HepG2 (cell line): ENCODE results near the gene ETFA. TPM values are rescaled to one million over a fixed set of nuclear protein-coding genes. Genes with fewer than 3 reads are reported as not detected.
A peak's percentile ranks its signal among the peaks of the same experiment; 100 is the strongest.

Experiments
- CCDC6 ChIP-seq: sonication (generic); formaldehyde crosslinking; IDR thresholded peaks from 2 replicates; pipeline ENCODE4 v1.8.1; 2022; ENCODE audit warnings: mild to moderate bottlenecking, missing genetic modification reagents, moderate library complexity
- FOSL1 ChIP-seq: sonication (generic); formaldehyde crosslinking; IDR thresholded peaks from 2 replicates; pipeline ENCODE4 v1.9.0; 2021; ENCODE audit warnings: missing genetic modification reagents, borderline replicate concordance
- GABPA ChIP-seq, 2 experiments: IDR thresholded peaks; 2 replicates each; pipeline ENCODE4 v1.6.1; 2011 to 2016; ENCODE audit warnings: low read depth in 2 of 2, low read length in 1 of 2, missing biosample characterization in 1 of 2, missing genetic modification characterization in 1 of 2
- HMG20A ChIP-seq: IDR thresholded peaks from 2 replicates; pipeline ENCODE4 v1.6.1; 2016; ENCODE audit warnings: borderline replicate concordance
- IKZF5 ChIP-seq: IDR thresholded peaks from 2 replicates; pipeline ENCODE4 v1.6.1; 2018; ENCODE audit warnings: missing genetic modification reagents, mild to moderate bottlenecking, missing compliant biosample characterization
- KDM6A ChIP-seq: IDR thresholded peaks from 2 replicates; pipeline ENCODE4 v1.6.1; 2016; ENCODE audit warnings: low read depth
- NR1H2 ChIP-seq: sonication (generic); formaldehyde crosslinking; IDR thresholded peaks from 2 replicates; pipeline ENCODE4 v1.8.1; 2022; ENCODE audit warnings: low read depth, missing genetic modification reagents, borderline replicate concordance
- POLR2A ChIP-seq, 2 experiments: IDR thresholded peaks; 2 replicates each; pipeline ENCODE4 v1.6.1; 2011; ENCODE audit warnings: low read depth in 2 of 2, low read length in 2 of 2, mild to moderate bottlenecking in 1 of 2, moderate library complexity in 1 of 2; ENCODE audit not compliant: insufficient read depth in 1 of 2
- SALL1 ChIP-seq: sonication (generic); formaldehyde crosslinking; IDR thresholded peaks from 2 replicates; pipeline ENCODE4 v1.8.0; 2022; ENCODE audit warnings: mild to moderate bottlenecking, missing genetic modification reagents
- TGIF2 ChIP-seq: IDR thresholded peaks from 2 replicates; pipeline ENCODE4 v1.6.1; 2016; ENCODE audit warnings: control low read depth, missing compliant biosample characterization
- TOE1 ChIP-seq: sonication (generic); formaldehyde crosslinking; IDR thresholded peaks from 2 replicates; pipeline ENCODE4 v1.4.0; 2020; ENCODE audit warnings: mild to moderate bottlenecking, missing genetic modification reagents
- ZKSCAN8 ChIP-seq: IDR thresholded peaks from 2 replicates; pipeline ENCODE4 v1.6.1; 2016; ENCODE audit warnings: borderline replicate concordance, missing genetic modification reagents, missing compliant biosample characterization
- polyA plus RNA-seq, 8 experiments: library from polyadenylated mRNA; depleted of rRNA in 3 of 8; stranded (reverse) in 7 of 8; unstranded in 1 of 8; fragments of >200 nt; fragmentation: Illumina TruSeq in 4 of 8; extraction: Trizol in 4 of 8; gene quantifications; 2 replicates each; pipeline versions ENCODE4 v1.2.1 to v1.2.3, GENCODE V29; 2011 to 2016; ENCODE audit warnings: low read depth in 4 of 8, missing spikeins in 1 of 8, mixed read lengths in 1 of 8; ENCODE audit not compliant: insufficient read depth in 1 of 8
- total RNA-seq, 5 experiments: library from RNA; depleted of rRNA; stranded (reverse); fragments of >200 nt; fragmentation: Illumina TruSeq; extraction: Trizol; gene quantifications; 2 replicates each; pipeline ENCODE4 v1.2.3, GENCODE V29; 2016; ENCODE audit warnings: low read depth in 1 of 5
- TF ChIP-seq, protein P1 (sequence below), 2 experiments: sonication (generic) in 1 of 2; formaldehyde crosslinking in 1 of 2; IDR thresholded peaks; 2 replicates each; pipeline versions ENCODE4 v1.4.0 to v1.6.1; 2018 to 2020; ENCODE audit warnings: missing genetic modification reagents in 2 of 2, borderline replicate concordance in 1 of 2, low read depth in 1 of 2, mild to moderate bottlenecking in 1 of 2, missing biosample characterization in 1 of 2
- TF ChIP-seq, protein P2 (sequence below): sonication (generic); formaldehyde crosslinking; IDR thresholded peaks from 2 replicates; pipeline ENCODE4 v1.5.0; 2020; ENCODE audit warnings: missing genetic modification reagents
- TF ChIP-seq, protein P3 (sequence below): sonication (generic); formaldehyde crosslinking; IDR thresholded peaks from 2 replicates; pipeline ENCODE4 v1.5.0; 2020; ENCODE audit warnings: missing genetic modification reagents
- TF ChIP-seq, protein P4 (sequence below): sonication (generic); formaldehyde crosslinking; IDR thresholded peaks from 2 replicates; pipeline ENCODE4 v1.4.0; 2020; ENCODE audit warnings: mild to moderate bottlenecking, missing genetic modification reagents, borderline replicate concordance

The ETFA gene
- total and polyA plus RNA-seq, 2 of the 13 experiments (the other 11 are each of a cell fraction or from before 2014, with no cell fraction given), result 291 to 396 TPM

GRCh38 chr15:76333720-76334437, 22.6 kb upstream of the ETFA start (continued):
- TF ChIP-seq, protein P1, sequence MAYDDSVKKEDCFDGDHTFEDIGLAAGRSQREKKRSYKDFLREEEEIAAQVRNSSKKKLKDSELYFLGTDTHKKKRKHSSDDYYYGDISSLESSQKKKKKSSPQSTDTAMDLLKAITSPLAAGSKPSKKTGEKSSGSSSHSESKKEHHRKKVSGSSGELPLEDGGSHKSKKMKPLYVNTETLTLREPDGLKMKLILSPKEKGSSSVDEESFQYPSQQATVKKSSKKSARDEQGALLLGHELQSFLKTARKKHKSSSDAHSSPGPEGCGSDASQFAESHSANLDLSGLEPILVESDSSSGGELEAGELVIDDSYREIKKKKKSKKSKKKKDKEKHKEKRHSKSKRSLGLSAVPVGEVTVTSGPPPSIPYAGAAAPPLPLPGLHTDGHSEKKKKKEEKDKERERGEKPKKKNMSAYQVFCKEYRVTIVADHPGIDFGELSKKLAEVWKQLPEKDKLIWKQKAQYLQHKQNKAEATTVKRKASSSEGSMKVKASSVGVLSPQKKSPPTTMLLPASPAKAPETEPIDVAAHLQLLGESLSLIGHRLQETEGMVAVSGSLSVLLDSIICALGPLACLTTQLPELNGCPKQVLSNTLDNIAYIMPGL (CRISPR knock-in tag; IDR thresholded peaks at IDR 0.05; ENCODE audit: borderline replicate concordance in 1 of 2, low read depth in 1 of 2), result peak; percentile 61 to 91; a peak in 2 of 4 replicates
- TF ChIP-seq GABPA (IDR thresholded peaks at IDR 0.05; ENCODE audit: low read depth, low read length) (no peak), GABPA (CRISPR knock-in tag; IDR thresholded peaks at IDR 0.05; ENCODE audit: low read depth) (peak; percentile 29; the same call in 1 of the 2 replicates), CCDC6 (CRISPR knock-in tag) (peak; percentile 70; the same call in 1 of the 2 replicates), ZKSCAN8 (CRISPR knock-in tag) (no peak), IKZF5 (CRISPR knock-in tag) (no peak; the same call in 1 of the 2 replicates), TOE1 (CRISPR knock-in tag) (0 out of 2 replicates have a peak, but pooled peaks have one; percentile 56), KDM6A (CRISPR knock-in tag) (0 out of 2 replicates have a peak, but pooled peaks have one; percentile 60), SALL1 (CRISPR knock-in tag) (peak; percentile 53; the same call in 1 of the 2 replicates), NR1H2 (no peak), TGIF2 (CRISPR knock-in tag) (no peak), FOSL1 (CRISPR knock-in tag) (no peak), HMG20A (CRISPR knock-in tag) (no peak; the same call in 1 of the 2 replicates), POLR2A (IDR thresholded peaks at IDR 0.05; ENCODE audit: insufficient read depth in 1 of 2, low read depth in 2 of 2, low read length in 2 of 2) (no peak)
- TF ChIP-seq, protein P2, sequence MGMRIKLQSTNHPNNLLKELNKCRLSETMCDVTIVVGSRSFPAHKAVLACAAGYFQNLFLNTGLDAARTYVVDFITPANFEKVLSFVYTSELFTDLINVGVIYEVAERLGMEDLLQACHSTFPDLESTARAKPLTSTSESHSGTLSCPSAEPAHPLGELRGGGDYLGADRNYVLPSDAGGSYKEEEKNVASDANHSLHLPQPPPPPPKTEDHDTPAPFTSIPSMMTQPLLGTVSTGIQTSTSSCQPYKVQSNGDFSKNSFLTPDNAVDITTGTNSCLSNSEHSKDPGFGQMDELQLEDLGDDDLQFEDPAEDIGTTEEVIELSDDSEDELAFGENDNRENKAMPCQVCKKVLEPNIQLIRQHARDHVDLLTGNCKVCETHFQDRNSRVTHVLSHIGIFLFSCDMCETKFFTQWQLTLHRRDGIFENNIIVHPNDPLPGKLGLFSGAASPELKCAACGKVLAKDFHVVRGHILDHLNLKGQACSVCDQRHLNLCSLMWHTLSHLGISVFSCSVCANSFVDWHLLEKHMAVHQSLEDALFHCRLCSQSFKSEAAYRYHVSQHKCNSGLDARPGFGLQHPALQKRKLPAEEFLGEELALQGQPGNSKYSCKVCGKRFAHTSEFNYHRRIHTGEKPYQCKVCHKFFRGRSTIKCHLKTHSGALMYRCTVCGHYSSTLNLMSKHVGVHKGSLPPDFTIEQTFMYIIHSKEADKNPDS, result no peak
- TF ChIP-seq, protein P3, sequence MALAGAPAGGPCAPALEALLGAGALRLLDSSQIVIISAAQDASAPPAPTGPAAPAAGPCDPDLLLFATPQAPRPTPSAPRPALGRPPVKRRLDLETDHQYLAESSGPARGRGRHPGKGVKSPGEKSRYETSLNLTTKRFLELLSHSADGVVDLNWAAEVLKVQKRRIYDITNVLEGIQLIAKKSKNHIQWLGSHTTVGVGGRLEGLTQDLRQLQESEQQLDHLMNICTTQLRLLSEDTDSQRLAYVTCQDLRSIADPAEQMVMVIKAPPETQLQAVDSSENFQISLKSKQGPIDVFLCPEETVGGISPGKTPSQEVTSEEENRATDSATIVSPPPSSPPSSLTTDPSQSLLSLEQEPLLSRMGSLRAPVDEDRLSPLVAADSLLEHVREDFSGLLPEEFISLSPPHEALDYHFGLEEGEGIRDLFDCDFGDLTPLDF, result no peak
- TF ChIP-seq, protein P4, sequence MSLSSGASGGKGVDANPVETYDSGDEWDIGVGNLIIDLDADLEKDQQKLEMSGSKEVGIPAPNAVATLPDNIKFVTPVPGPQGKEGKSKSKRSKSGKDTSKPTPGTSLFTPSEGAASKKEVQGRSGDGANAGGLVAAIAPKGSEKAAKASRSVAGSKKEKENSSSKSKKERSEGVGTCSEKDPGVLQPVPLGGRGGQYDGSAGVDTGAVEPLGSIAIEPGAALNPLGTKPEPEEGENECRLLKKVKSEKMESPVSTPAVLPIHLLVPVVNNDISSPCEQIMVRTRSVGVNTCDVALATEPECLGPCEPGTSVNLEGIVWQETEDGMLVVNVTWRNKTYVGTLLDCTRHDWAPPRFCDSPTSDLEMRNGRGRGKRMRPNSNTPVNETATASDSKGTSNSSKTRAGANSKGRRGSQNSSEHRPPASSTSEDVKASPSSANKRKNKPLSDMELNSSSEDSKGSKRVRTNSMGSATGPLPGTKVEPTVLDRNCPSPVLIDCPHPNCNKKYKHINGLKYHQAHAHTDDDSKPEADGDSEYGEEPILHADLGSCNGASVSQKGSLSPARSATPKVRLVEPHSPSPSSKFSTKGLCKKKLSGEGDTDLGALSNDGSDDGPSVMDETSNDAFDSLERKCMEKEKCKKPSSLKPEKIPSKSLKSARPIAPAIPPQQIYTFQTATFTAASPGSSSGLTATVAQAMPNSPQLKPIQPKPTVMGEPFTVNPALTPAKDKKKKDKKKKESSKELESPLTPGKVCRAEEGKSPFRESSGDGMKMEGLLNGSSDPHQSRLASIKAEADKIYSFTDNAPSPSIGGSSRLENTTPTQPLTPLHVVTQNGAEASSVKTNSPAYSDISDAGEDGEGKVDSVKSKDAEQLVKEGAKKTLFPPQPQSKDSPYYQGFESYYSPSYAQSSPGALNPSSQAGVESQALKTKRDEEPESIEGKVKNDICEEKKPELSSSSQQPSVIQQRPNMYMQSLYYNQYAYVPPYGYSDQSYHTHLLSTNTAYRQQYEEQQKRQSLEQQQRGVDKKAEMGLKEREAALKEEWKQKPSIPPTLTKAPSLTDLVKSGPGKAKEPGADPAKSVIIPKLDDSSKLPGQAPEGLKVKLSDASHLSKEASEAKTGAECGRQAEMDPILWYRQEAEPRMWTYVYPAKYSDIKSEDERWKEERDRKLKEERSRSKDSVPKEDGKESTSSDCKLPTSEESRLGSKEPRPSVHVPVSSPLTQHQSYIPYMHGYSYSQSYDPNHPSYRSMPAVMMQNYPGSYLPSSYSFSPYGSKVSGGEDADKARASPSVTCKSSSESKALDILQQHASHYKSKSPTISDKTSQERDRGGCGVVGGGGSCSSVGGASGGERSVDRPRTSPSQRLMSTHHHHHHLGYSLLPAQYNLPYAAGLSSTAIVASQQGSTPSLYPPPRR (CRISPR knock-in tag), result 0 out of 2 replicates have a peak, but pooled peaks have one; percentile 46
